AG09309 (cell line): ENCODE results near the gene ZP2.

Experiments
- DNase-seq: peaks from one replicate; pipeline ENCODE4 v3.0.0-alpha.2; 2010; ENCODE audit warnings: low read depth
- H3K4me3 ChIP-seq: 2 replicates; pipeline ENCODE4 v1.5.1; 2011; ENCODE audit warnings: mild to moderate bottlenecking, low read depth, low read length, moderate library complexity; ENCODE audit not compliant: control insufficient read depth
- TF ChIP-seq, protein P1 (sequence below): IDR thresholded peaks from 2 replicates; pipeline ENCODE4 v1.5.1; 2011; ENCODE audit warnings: mild to moderate bottlenecking, low read depth, low read length, inconsistent platforms; ENCODE audit not compliant: insufficient read depth, control insufficient read depth; ENCODE audit errors: missing control alignments

Gene ZP2

DNA sequence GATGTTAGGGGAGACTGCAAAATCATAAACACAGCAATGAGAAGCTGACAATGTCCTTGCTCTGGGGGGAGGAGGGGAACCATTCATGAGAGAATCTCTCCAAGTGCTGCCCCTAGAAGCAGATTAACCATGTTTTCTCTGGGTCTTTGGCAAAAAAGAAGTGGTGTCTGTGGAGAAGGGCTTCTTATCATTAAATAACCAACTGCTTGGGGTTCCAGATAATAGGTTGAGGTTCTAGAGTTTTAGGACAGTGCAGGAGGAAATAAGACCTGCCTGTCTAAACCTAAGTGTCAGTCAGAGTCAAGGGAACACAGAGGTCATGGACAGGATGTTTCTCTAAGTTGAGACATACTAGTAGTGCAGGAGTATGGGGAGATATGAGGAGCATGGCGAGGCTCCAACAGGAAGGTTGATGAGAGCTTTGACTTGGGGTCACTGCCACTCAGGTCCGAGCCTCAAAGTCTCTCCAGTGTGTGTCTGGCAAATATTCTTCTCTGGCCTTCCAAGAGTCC lies 17.0 kb upstream of the ZP2 start:
- H3K4me3 ChIP-seq: no peak overlapping the region
- TF ChIP-seq, protein P1, sequence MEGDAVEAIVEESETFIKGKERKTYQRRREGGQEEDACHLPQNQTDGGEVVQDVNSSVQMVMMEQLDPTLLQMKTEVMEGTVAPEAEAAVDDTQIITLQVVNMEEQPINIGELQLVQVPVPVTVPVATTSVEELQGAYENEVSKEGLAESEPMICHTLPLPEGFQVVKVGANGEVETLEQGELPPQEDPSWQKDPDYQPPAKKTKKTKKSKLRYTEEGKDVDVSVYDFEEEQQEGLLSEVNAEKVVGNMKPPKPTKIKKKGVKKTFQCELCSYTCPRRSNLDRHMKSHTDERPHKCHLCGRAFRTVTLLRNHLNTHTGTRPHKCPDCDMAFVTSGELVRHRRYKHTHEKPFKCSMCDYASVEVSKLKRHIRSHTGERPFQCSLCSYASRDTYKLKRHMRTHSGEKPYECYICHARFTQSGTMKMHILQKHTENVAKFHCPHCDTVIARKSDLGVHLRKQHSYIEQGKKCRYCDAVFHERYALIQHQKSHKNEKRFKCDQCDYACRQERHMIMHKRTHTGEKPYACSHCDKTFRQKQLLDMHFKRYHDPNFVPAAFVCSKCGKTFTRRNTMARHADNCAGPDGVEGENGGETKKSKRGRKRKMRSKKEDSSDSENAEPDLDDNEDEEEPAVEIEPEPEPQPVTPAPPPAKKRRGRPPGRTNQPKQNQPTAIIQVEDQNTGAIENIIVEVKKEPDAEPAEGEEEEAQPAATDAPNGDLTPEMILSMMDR: no peak
- DNase-seq: no peak

DNA sequence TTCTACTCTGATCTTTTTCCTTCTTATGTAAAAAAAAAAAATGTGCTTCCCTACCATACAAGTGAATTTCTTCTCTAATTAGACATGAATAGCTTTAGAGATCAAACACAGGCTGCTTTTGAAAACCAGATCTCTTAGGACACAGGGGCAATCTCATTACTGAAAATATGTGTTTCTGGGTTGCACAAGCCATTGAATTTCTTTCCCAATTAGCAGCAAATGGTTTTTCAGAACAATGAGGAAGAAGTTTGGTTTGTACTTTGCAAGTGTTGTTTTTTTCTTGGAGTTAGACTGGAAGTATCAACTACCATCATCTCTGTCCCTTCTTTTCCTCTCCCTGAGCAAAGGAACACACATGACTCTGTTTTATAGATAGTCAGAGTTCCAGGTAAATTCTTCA lies 16.5 kb upstream of the ZP2 start:
- DNase-seq: no peak

DNA sequence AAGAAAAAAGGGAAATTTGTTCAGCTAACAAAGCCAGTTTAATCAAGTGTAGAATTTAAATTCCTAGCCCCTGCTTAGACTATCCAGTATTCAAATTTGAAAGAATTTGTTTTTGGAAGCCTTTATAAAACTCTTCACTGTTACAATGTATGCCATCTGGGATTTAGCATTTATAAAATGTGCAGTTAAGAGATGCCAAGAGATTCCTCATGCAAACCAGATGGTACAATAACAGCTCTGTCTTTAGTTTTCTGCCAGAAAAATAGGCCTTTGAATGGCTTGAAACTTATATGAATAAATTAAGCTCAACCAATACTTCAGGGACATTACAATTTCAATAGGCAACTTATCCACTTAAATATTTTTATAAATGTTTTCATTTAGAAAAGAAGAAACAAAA lies 15.4 kb upstream of the ZP2 start:
- DNase-seq: no peak
- H3K4me3 ChIP-seq: no peak overlapping the region
- TF ChIP-seq, protein P1: no peak

More for the DNA sequence above, 16.5 kb upstream of the ZP2 start:
- H3K4me3 ChIP-seq: no peak overlapping the region
- TF ChIP-seq, protein P1: no peak

DNA sequence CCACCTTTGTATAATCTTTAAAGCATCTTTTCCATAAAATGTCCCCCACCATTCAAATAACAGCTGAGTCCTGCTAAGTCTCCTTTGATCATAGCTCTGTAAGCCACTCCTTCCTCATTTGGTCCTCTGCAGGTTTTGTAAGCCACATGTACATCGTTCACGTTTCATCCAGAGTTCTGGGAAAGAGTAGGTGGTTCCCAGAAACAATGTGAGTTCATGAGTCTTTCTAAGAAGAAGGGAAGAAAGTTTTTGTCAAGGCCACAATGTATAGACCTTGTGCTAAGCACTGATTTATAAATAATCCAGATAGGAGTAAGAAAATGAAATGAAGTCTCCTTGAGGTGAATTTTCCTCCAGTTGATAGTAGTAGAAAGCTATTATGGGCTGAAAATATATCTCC lies 13.4 kb upstream of the ZP2 start:
- H3K4me3 ChIP-seq: no peak overlapping the region
- TF ChIP-seq, protein P1: no peak
- no peak for DNase-seq

DNA sequence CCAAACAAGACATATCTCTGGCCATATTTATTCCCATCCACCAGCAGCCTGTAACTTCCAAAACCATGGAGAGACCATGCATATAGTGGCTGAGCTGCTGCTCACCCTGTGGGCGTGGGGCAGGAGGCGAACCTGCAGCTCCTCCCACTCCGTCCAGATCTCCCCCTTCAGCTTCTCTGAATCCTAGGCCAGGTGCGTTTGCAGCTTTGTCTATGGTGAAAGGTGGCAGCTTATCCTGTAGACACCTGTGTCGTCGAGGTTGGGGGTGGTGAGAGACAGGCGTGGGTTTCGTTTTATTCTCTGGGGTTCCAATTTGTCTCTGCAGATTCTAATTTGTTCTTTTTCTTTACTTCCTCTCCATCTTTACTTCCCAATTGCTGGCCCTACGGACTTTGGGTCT lies 12.4 kb upstream of the ZP2 start:
- DNase-seq: no peak
- no peak overlapping the region for H3K4me3 ChIP-seq
- TF ChIP-seq, protein P1: no peak

DNA sequence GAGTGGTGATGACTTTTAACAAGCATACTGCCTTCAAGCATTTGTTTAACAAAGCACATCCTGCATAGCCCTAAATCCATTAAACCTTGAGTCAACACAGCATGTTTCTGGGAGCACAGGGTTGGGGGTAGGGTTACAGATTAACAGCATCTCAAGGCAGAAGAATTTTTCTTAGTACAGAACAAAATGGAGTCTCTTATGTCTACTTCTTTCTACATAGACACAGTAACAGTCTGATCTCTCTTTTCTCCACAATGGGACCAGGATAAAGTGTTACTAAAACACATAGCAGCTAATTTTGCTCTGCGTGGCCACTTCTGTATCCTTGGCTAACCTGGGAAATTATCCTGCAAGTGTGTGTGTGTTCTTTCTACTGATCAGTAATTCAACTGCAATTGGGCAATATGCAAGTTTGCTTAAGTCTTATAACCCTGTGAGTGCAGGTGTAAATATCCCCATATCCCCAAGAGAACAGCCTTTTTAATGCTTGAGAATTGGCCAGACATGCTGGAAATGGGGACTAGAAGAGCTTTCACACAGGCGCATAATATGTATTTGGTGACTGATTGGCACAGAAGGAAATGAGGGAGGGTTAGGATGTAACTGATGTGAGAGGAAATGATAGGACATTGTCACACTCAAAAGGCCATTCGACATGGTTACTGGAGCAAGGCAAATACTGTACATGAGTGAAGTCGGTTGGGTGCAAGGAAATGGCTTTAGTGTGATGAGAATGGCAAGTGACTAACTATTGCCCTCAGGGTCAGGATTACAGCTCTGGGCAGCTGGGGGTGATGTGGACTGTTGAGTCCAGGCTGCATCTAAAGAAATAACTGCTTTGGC lies 11.3 kb upstream of the ZP2 start:
- TF ChIP-seq, protein P1: no peak
- no peak overlapping the region for H3K4me3 ChIP-seq
- DNase-seq: no peak
